Ishikawa (cell line): Measurements from ENCODE around the gene ODF4.

Experiments used
- CREB1 ChIP-seq: IDR thresholded peaks from 2 replicates; pipeline ENCODE4 v1.6.1; 2012; ENCODE audit warnings: low read depth
- EGR1 ChIP-seq: IDR thresholded peaks from 2 replicates; pipeline ENCODE4 v1.6.1; 2012
- EP300 ChIP-seq: IDR thresholded peaks from 2 replicates; pipeline ENCODE4 v1.6.1; 2012; ENCODE audit warnings: borderline replicate concordance
- FOXM1 ChIP-seq: IDR thresholded peaks from 2 replicates; pipeline ENCODE4 v1.6.1; 2012; ENCODE audit warnings: low read depth, borderline replicate concordance
- MAX ChIP-seq: IDR thresholded peaks from 2 replicates; pipeline ENCODE4 v1.6.1; 2012
- NFIC ChIP-seq: IDR thresholded peaks from 2 replicates; pipeline ENCODE4 v1.6.1; 2012
- RAD21 ChIP-seq: IDR thresholded peaks from 2 replicates; pipeline ENCODE4 v1.6.1; 2012; ENCODE audit warnings: low read depth
- REST ChIP-seq: IDR thresholded peaks from 2 replicates; pipeline ENCODE4 v1.6.1; 2012; ENCODE audit warnings: low read depth, mild to moderate bottlenecking
- TAF1 ChIP-seq: IDR thresholded peaks from 2 replicates; pipeline ENCODE4 v1.6.1; 2012; ENCODE audit warnings: low read depth, mild to moderate bottlenecking
- TCF12 ChIP-seq: IDR thresholded peaks from 2 replicates; pipeline ENCODE4 v1.6.1; 2012; ENCODE audit warnings: low read depth
- TEAD4 ChIP-seq: IDR thresholded peaks from 2 replicates; pipeline ENCODE4 v1.6.1; 2012
- TF ChIP-seq, protein P1 (sequence below): IDR thresholded peaks from 2 replicates; pipeline ENCODE4 v1.6.1; 2012

GRCh38 chr17:8315764-8316217, 23.8 kb upstream of the ODF4 start:
- TF ChIP-seq TEAD4 (no peak), EGR1 (no peak), EP300 (no peak), FOXM1 (no peak), NFIC (no peak), CREB1 (no peak), RAD21 (no peak), TCF12 (no peak), TAF1 (no peak), REST (no peak), MAX (no peak)
- TF ChIP-seq, protein P1, sequence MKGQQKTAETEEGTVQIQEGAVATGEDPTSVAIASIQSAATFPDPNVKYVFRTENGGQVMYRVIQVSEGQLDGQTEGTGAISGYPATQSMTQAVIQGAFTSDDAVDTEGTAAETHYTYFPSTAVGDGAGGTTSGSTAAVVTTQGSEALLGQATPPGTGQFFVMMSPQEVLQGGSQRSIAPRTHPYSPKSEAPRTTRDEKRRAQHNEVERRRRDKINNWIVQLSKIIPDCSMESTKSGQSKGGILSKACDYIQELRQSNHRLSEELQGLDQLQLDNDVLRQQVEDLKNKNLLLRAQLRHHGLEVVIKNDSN: no peak
